Effector CD4-positive, alpha-beta T cell (primary cell): ENCODE measurements around the gene FBXO2.
"Not testable (repeated sequence)": the region's sequence is repeated elsewhere in the genome, so short reads cannot be mapped to it uniquely, and the experiment has no call there.

Experiments used
- DNase-seq: peaks from one replicate; pipeline ENCODE4 v3.0.0-alpha.2; 2020

The FBXO2 gene

GRCh38 chr1:11622398-11622797 lies 31.8 kb downstream of the FBXO2 start:
- no peak for DNase-seq

- DNase-seq = no peak
Measured at GRCh38 chr1:11620924-11621323, 33.3 kb downstream of the FBXO2 start.

GRCh38 chr1:11620405-11620804 lies 33.8 kb downstream of the FBXO2 start:
- DNase-seq = no peak

GRCh38 chr1:11617741-11618140 lies 36.5 kb downstream of the FBXO2 start:
- no peak for DNase-seq

GRCh38 chr1:11617314-11617713 lies 36.9 kb downstream of the FBXO2 start:
- DNase-seq = no peak

- DNase-seq = no peak
Measured at GRCh38 chr1:11616766-11617165, 37.5 kb downstream of the FBXO2 start.

GRCh38 chr1:11615090-11615489 lies 39.1 kb downstream of the FBXO2 start:
- DNase-seq = no peak

- DNase-seq = no peak
Measured at GRCh38 chr1:11613347-11613746, 40.9 kb downstream of the FBXO2 start.

- DNase-seq = no peak
Measured at GRCh38 chr1:11611638-11612327, 42.4 kb downstream of the FBXO2 start.

GRCh38 chr1:11610629-11611180 lies 43.5 kb downstream of the FBXO2 start:
- DNase-seq = no peak

- DNase-seq = not testable (repeated sequence)
Measured at GRCh38 chr1:11609378-11609777, 44.9 kb downstream of the FBXO2 start.

- not testable (repeated sequence) for DNase-seq
Measured at GRCh38 chr1:11608596-11609130, 45.6 kb downstream of the FBXO2 start.

- DNase-seq = no peak
Measured at GRCh38 chr1:11606775-11607174, 47.5 kb downstream of the FBXO2 start.

GRCh38 chr1:11602981-11603380 lies 51.2 kb downstream of the FBXO2 start:
- no peak for DNase-seq

- no peak for DNase-seq
Measured at GRCh38 chr1:11602424-11602823, 51.8 kb downstream of the FBXO2 start.

- no peak for DNase-seq
Measured at GRCh38 chr1:11600836-11601235, 53.4 kb downstream of the FBXO2 start.

- DNase-seq = no peak
Measured at GRCh38 chr1:11599891-11600576, 54.2 kb downstream of the FBXO2 start.

GRCh38 chr1:11598461-11598860 lies 55.8 kb downstream of the FBXO2 start:
- no peak for DNase-seq
